Activated CD4-positive, alpha-beta T cell treated with anti-CD3 and anti-CD28 coated beads for 36 hours (primary cell): Measurements from ENCODE around the gene EPHB3. TPM values are rescaled to one million over a fixed set of nuclear protein-coding genes. Genes with fewer than 3 reads are reported as not detected.

Source experiments
- ATAC-seq: fragments of 200-7000 bp; cut with Tn5 transposase; one replicate; pipeline ENCODE4 v1.10.0; 2021; ENCODE audit warnings: mild to moderate bottlenecking, moderate library complexity
- CTCF ChIA-PET: fragments of 350-600 bp; sonication (Branson Sonifier 250); formaldehyde crosslinking; loops from one replicate; lab custom pipeline; 2021; ENCODE audit warnings: antibody characterized with exemption; lab: Charles Lee
- POLR2A ChIA-PET: fragments of 350-600 bp; sonication (Branson Sonifier 250); formaldehyde crosslinking; loops from one replicate; lab custom pipeline; 2021; ENCODE audit warnings: antibody characterized with exemption, inconsistent platforms; lab: Charles Lee
- DNase-seq: peaks from one replicate; pipeline ENCODE4 v3.0.0-alpha.2; 2020
- H3K27ac Mint-ChIP-seq: one replicate; pipeline ENCODE4 v1.8.0; 2021; ENCODE audit warnings: mixed read lengths
- H3K27me3 Mint-ChIP-seq: one replicate; pipeline ENCODE4 v1.8.0; 2021; ENCODE audit warnings: mixed read lengths
- H3K36me3 Mint-ChIP-seq: one replicate; pipeline ENCODE4 v1.8.0; 2021; ENCODE audit warnings: low read depth, mixed read lengths
- H3K4me1 Mint-ChIP-seq: one replicate; pipeline ENCODE4 v1.8.0; 2021; ENCODE audit warnings: mixed read lengths
- H3K4me3 Mint-ChIP-seq: one replicate; pipeline ENCODE4 v1.8.0; 2021; ENCODE audit warnings: mild to moderate bottlenecking, moderate library complexity, mixed read lengths
- H3K9me3 Mint-ChIP-seq: one replicate; pipeline ENCODE4 v1.8.0; 2021; ENCODE audit warnings: low read depth, mixed read lengths
- intact Hi-C, 2 experiments: fragments of 100-400 bp; cut with DNase I in 1 of 2; cut with micrococcal nuclease in 1 of 2; formaldehyde crosslinking; loops; one replicate each; pipeline versions ENCODE4 v1.14.2 to v1.15.1; 2022 to 2024; cut with DNase I, micrococcal nuclease
- total RNA-seq, 2 experiments: library from RNA; stranded (reverse); gene quantifications; one replicate each; pipeline ENCODE4 v1.2.3, GENCODE V29; 2021

Gene EPHB3
- total RNA-seq, 2 experiments from 2014 or later, result not detected

DNA sequence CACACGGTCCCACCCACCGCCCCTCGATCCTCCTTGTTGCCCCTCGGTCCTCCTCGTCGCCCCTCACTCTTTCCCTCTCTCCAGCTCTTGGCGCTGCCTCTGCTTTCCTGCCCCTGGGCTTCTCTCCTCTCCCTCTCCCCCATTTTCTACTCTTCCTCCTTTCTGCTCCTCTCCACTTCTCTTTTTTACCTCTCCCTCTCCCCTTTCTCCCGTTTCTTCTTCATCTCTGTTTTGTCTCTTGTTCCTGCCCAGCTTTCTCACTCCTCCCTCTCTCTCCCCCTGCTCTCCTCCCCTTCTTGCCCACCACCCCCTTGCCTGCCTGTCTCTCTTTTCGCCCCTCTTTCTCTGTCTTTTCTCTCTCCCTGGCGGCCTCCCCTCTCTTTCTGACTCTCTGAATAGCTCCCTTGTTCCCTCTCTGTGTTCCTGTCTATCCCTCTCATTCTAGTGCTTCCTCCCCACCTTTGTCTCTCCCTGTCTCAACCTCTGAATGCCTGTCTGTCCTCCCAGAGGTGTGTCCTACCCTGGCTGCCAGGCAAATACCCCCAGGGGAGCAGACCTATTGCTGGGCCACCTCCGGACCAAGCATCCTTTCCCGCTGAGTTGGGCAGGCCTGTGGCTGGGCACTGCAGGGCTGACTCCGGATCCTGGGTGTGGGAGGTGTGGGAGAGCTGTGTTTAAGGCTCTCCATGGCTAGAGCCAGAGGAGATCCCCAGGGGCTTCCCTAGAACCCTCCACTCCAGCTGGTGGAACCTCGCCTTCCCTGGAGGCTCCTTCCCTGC, 41.0 kb downstream of the EPHB3 start:
- Mint-ChIP-seq H3K4me1 (peaks cover 26% of the 10 kb centered on the region), H3K27ac (no peak overlapping the region), H3K36me3 (no peaks in the 10 kb centered on the region), H3K9me3 (no peaks in the 10 kb centered on the region), H3K27me3 (peaks cover 37% of the 10 kb centered on the region), H3K4me3 (no peak overlapping the region)
- no peak for ATAC-seq
- ChIA-PET CTCF (interaction anchor here (2.1 kb wide), 1 partner anchor 10 kb away, joined by 4 read pairs; no protein-coding TSS in a partner anchor), POLR2A (no interaction called here)
- intact Hi-C loops, result no loop called here
- no peak for DNase-seq

DNA sequence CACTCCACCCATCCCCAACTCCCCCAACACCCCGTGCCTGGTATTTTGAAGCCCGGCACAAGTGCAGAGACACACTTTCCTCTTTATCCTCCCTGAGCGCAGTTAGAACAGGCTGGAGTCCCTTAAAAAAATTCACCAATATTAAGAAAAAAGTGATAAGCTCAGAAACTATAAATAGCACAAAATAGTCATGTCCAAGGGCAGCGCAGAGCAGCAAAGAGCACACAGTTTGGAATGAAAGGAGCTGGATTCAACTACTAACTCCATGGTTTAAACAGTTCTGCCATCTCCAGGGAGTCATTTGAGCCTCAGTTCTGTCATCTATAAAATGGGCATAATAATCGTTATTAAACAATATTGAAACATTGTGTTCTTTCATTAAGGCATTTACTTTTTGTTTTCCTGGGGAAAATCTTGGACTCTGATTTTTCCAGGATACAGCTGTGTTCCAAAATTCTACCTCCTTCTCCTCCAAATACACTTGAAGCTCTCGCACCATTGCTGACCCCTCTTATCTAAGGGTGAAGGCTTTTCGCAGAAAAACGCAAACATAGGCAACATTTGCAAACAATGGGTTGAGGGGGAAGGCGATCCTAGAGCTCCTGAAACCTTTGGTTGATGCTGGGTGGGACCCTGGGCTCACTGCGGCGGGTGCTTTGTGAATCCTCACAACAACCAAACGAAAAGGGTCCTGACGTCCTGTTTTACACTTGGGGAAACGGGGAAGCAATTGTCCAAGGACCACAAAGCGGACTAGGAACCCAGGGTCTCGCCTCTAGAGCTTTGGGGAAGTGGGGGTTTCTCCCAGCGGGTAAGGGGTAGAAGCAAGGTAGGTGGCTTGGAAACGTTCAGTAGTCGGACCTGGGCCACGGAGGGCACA, 41.8 kb downstream of the EPHB3 start:
- ATAC-seq (no peak), DNase-seq (no peak)
- no peaks in the 10 kb centered on the region for H3K36me3 Mint-ChIP-seq
- no peaks in the 10 kb centered on the region for H3K9me3 Mint-ChIP-seq
- H3K4me1 Mint-ChIP-seq, result peaks cover 33% of the 10 kb centered on the region
- ChIA-PET POLR2A (no interaction called here), CTCF (interaction anchor here (1.2 to 2.1 kb wide), 2 partner anchors 10 to 18 kb away, joined by 4 to 5 read pairs; no protein-coding TSS in a partner anchor)
- no peak overlapping the region for H3K27ac Mint-ChIP-seq
- intact Hi-C loops, result no loop called here
- peaks cover 37% of the 10 kb centered on the region for H3K27me3 Mint-ChIP-seq
- H3K4me3 Mint-ChIP-seq, result peak overlapping the region; percentile 27

DNA sequence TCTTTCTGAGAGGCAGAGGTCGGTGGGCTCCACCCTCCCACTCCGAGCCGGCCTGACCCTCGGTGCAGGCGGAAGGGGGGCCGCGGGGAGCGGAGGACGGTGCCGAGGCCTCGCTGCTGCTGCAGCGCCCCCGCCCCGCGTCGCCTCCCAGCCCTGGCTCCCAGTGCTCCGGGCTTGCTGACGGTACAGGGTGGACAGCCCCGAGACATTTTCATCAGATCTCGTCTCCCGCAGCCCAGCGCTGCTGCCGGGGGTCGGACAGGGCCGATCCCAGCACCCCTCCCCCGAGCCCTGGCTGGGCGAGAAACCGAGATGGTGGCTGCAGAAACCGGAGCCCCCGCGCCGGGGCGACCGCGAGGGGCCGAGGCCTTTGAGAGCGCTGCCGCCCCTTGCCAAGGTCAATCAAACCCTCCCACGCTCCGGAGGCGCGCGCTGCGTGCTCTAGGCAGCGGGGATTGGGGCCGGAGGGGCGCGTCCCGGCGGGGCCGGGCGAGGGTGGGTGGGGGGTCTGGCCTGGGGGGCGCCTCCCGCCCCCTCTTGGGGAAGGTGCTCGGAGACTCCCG, 42.5 kb downstream of the EPHB3 start:
- no peaks in the 10 kb centered on the region for H3K9me3 Mint-ChIP-seq
- no peak for DNase-seq
- ChIA-PET POLR2A (no interaction called here), CTCF (interaction anchor here (1.2 kb wide), 1 partner anchor 19 kb away, joined by 5 read pairs; no protein-coding TSS in a partner anchor)
- ATAC-seq, result no peak
- H3K27me3 Mint-ChIP-seq, result peaks cover 37% of the 10 kb centered on the region
- peaks cover 37% of the 10 kb centered on the region for H3K4me1 Mint-ChIP-seq
- H3K4me3 Mint-ChIP-seq, result no peak overlapping the region
- intact Hi-C loops, result no loop called here
- H3K27ac Mint-ChIP-seq, result no peak overlapping the region
- no peaks in the 10 kb centered on the region for H3K36me3 Mint-ChIP-seq

DNA sequence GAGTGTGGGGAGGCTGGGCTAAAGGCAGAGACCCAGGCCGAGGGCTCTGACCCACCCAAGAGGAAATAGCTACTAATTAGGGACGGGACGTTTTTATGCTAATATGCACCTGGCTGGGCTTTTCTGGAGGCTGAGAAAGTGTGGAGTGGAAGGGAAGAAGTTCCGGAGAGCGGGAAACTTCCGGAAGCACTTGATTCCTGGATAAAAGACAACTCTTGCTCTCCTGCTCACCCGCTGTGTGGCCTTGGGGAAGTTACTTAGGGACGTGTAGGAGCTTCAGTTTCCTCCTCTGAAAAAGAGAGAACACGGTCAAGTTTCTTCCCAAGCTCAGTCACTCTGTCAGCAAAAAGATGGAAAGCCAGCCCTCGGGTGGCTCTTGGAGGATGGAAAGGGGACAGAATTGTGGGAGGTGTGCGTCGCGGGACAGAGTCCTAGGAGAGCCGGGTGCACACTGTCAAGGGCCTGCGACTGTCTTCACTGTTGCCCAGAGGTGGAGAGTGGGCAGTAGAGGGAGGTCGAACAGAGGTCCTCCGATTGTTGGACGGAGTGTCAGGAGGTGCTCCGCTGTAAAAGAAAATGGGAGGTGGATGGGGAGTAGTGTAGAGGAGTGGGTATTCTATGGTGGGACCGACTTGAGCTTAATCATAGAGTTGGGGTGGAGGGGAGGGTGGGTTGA, 43.2 kb downstream of the EPHB3 start:
- POLR2A ChIA-PET, result no interaction called here
- peaks cover 37% of the 10 kb centered on the region for H3K27me3 Mint-ChIP-seq
- H3K9me3 Mint-ChIP-seq, result no peaks in the 10 kb centered on the region
- H3K4me3 Mint-ChIP-seq, result no peak overlapping the region
- intact Hi-C loops, result no loop called here
- DNase-seq (no peak), ATAC-seq (no peak)
- H3K4me1 Mint-ChIP-seq, result peaks cover 37% of the 10 kb centered on the region
- H3K36me3 Mint-ChIP-seq, result no peaks in the 10 kb centered on the region
- CTCF ChIA-PET, result no interaction called here
- no peak overlapping the region for H3K27ac Mint-ChIP-seq

DNA sequence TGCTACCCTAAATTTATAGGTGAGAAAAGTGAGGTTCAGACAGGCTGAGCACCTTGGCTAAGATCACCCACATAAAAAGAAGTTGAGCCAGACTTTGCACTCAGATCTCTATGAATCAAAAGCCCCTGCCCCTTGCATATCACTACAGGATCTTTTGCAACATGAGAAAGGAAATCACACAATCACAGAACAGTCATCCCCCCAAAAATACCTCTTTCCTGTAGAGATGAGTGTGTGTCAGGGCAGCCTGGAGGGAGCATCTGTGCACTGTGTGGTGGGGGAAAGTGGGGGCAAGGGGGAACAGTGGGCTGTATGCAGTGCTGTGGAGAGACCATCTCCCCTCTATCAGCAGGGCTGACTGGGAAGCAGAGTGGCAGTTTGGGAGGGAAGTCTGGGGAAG, 46.6 kb downstream of the EPHB3 start:
- Mint-ChIP-seq H3K27me3 (peaks cover 17% of the 10 kb centered on the region), H3K4me3 (no peak overlapping the region), H3K27ac (no peak overlapping the region), H3K4me1 (peaks cover 25% of the 10 kb centered on the region), H3K36me3 (no peaks in the 10 kb centered on the region), H3K9me3 (no peaks in the 10 kb centered on the region)
- intact Hi-C loops, result no loop called here
- ChIA-PET CTCF (interaction anchor here (0.6 to 0.7 kb wide), 2 partner anchors 28 to 1016 kb away, joined by 3 to 4 read pairs; no protein-coding TSS in a partner anchor), POLR2A (no interaction called here)
- ATAC-seq (peak; percentile 94), DNase-seq (peak; percentile 25)

GRCh38 chr3:184609476-184610244, 48.1 kb downstream of the EPHB3 start:
- Mint-ChIP-seq H3K27me3 (peaks cover 10% of the 10 kb centered on the region), H3K36me3 (no peaks in the 10 kb centered on the region), H3K4me1 (peaks cover 18% of the 10 kb centered on the region), H3K27ac (no peak overlapping the region), H3K9me3 (no peaks in the 10 kb centered on the region), H3K4me3 (no peak overlapping the region)
- POLR2A ChIA-PET, result no interaction called here
- intact Hi-C loops, result no loop called here
- CTCF ChIA-PET, result no interaction called here
- DNase-seq (no peak), ATAC-seq (no peak)

- Mint-ChIP-seq H3K36me3 (no peaks in the 10 kb centered on the region), H3K4me3 (no peak overlapping the region), H3K9me3 (no peaks in the 10 kb centered on the region), H3K27ac (no peak overlapping the region), H3K27me3 (peaks cover 5% of the 10 kb centered on the region), H3K4me1 (peaks cover 14% of the 10 kb centered on the region)
- no peak for ATAC-seq
- no peak for DNase-seq
- intact Hi-C loops, result no loop called here
- ChIA-PET POLR2A (no interaction called here), CTCF (no interaction called here)
Observed at GRCh38 chr3:184610245-184610871, 48.8 kb downstream of the EPHB3 start.

DNA sequence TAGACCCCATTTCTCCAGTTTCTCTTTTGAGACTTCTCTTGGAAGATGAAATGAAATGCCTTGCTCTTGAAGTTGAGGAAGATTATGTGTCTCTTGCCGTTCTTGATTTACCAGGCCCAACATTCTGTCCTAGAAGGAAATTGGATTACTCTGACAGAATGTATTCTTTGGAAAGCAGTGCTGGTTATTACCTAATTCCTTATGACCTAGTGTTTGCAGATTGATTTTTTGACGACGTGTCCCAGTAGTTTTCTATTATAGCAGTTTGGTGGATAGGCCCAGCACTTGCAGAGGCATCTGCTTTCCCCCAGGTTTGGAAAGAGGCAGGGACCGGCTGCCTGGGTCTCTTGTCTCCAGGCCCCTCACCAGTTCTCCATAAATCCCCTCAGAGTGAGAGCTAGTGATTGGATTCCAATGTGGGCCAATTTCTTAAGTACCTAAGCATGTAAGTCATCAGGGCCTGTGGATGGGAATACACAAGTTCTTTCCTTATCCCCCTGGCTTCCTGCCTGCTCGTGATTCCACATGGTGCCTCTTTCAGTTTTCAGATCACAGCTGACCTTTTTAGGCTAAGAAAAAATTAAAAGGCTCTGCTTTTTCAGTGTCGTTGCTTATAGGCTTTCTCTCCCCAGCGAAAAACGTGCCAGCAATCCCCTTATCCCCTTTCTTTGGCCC, 50.2 kb downstream of the EPHB3 start:
- Mint-ChIP-seq H3K36me3 (no peaks in the 10 kb centered on the region), H3K4me3 (no peak overlapping the region), H3K9me3 (no peaks in the 10 kb centered on the region), H3K27ac (no peak overlapping the region), H3K4me1 (peaks cover 14% of the 10 kb centered on the region), H3K27me3 (peaks cover 6% of the 10 kb centered on the region)
- ChIA-PET CTCF (interaction anchor here (1.3 kb wide), 1 partner anchor 239 kb away, joined by 3 read pairs; no protein-coding TSS in a partner anchor), POLR2A (no interaction called here)
- intact Hi-C loops, result no loop called here
- ATAC-seq (no peak), DNase-seq (no peak)

GRCh38 chr3:184615396-184615795, 53.8 kb downstream of the EPHB3 start:
- Mint-ChIP-seq H3K4me1 (peaks cover 15% of the 10 kb centered on the region), H3K27me3 (peaks cover 6% of the 10 kb centered on the region), H3K27ac (no peak overlapping the region), H3K36me3 (no peaks in the 10 kb centered on the region), H3K9me3 (no peaks in the 10 kb centered on the region), H3K4me3 (no peak overlapping the region)
- CTCF ChIA-PET, result no interaction called here
- ATAC-seq, result no peak
- intact Hi-C loops, result no loop called here
- DNase-seq, result no peak
- POLR2A ChIA-PET, result no interaction called here

GRCh38 chr3:184616436-184616835, 54.9 kb downstream of the EPHB3 start:
- intact Hi-C loops, result no loop called here
- Mint-ChIP-seq H3K9me3 (no peaks in the 10 kb centered on the region), H3K27me3 (peaks cover 6% of the 10 kb centered on the region), H3K27ac (no peak overlapping the region), H3K4me1 (peaks cover 20% of the 10 kb centered on the region), H3K4me3 (no peak overlapping the region), H3K36me3 (no peaks in the 10 kb centered on the region)
- DNase-seq, result no peak
- ChIA-PET POLR2A (no interaction called here), CTCF (no interaction called here)
- no peak for ATAC-seq
